Hepatocyte (in vitro differentiated cells): ENCODE measurements around the gene MYL11.

Experiments used
- CTCF ChIP-seq: fragments of 200-600 bp; sonication (generic); IDR thresholded peaks from 2 replicates; pipeline ENCODE4 v1.5.1; 2016; ENCODE audit warnings: antibody characterized with exemption, mild to moderate bottlenecking; ENCODE audit not compliant: poor library complexity
- EZH2 ChIP-seq: fragments of 200-600 bp; sonication (generic); IDR thresholded peaks from 2 replicates; pipeline ENCODE4 v1.6.1; 2016; ENCODE audit warnings: antibody characterized with exemption, mild to moderate bottlenecking, borderline replicate concordance

DNA sequence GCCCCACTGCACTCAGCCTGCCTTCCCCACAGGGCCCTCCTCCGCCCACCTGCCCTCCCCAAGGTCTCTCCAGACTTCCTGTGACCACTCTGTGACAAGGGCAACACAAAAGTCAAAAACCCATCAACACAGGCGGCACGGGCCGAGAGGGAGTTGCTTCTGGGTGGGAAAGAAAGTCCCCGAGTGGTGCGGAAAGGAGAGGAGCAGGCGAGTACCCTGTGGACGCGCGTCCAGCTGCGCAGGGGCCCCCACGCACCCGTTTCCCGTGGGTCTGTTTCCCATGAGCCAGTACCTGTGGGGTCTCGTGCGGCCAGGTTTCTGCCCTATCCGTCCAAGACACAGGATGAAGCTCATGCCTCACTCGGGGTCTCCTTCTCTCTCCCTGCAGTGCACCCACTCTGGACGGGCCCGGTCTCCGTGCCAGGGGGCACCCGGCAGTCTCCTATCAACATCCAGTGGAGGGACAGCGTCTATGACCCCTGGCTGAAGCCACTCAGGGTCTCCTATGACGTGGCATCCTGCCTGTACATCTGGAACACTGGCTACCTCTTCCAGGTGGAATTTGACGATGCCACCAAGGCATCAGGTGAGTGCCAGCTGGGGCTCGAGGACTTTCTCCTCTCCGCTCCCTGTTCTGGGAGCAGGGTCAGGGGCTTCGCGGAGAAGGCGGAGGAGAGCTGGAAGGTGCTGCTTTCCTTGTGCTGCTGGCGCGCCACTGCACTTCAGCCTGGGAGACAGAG is 31.7 kb upstream of the MYL11 start:
- TF ChIP-seq CTCF (no peak), EZH2 (no peak)
